ENCODE measurements around the gene UBE4B.
"Not testable (repeated sequence)": the region's sequence is repeated elsewhere in the genome, so short reads cannot be mapped to it uniquely, and the experiment has no call there.

UBE4B gene

GRCh38 chr1:10045480-10046355 lies 13.0 kb downstream of the UBE4B start:
- DNase-seq = peak; percentile 48

GRCh38 chr1:10046356-10047085 lies 13.8 kb downstream of the UBE4B start:
- DNase-seq = peak; percentile 39

GRCh38 chr1:10048601-10049000 lies 15.8 kb downstream of the UBE4B start:
- no peak for DNase-seq

- no peak for DNase-seq
These were observed 17.9 kb downstream of the UBE4B start for GRCh38 chr1:10050611-10051010.

GRCh38 chr1:10051656-10052055 lies 18.9 kb downstream of the UBE4B start:
- DNase-seq = no peak

- DNase-seq = no peak
These were observed 19.6 kb downstream of the UBE4B start for GRCh38 chr1:10052347-10052746.

GRCh38 chr1:10054465-10054864 lies 21.7 kb downstream of the UBE4B start:
- no peak for DNase-seq

- DNase-seq = no peak
These were observed 23.8 kb downstream of the UBE4B start for GRCh38 chr1:10056599-10056987.

GRCh38 chr1:10057343-10057742 lies 24.6 kb downstream of the UBE4B start:
- peak; percentile 31 for DNase-seq

GRCh38 chr1:10057796-10058195 lies 25.0 kb downstream of the UBE4B start:
- no peak for DNase-seq

GRCh38 chr1:10059342-10059718 lies 26.6 kb downstream of the UBE4B start:
- no peak for DNase-seq

- no peak for DNase-seq
These were observed 27.7 kb downstream of the UBE4B start for GRCh38 chr1:10060311-10061100.

GRCh38 chr1:10061276-10061675 lies 28.5 kb downstream of the UBE4B start:
- DNase-seq = no peak

- no peak for DNase-seq
These were observed 31.1 kb downstream of the UBE4B start for GRCh38 chr1:10063878-10064277.

GRCh38 chr1:10064416-10065343 lies 31.9 kb downstream of the UBE4B start:
- no peak for DNase-seq

GRCh38 chr1:10065344-10065685 lies 32.6 kb downstream of the UBE4B start:
- no peak for DNase-seq

GRCh38 chr1:10065760-10066159 lies 33.0 kb downstream of the UBE4B start:
- no peak for DNase-seq

- DNase-seq = peak; percentile 23
These were observed 36.0 kb downstream of the UBE4B start for GRCh38 chr1:10068605-10069294.

GRCh38 chr1:10070206-10070605 lies 37.4 kb downstream of the UBE4B start:
- peak; percentile 16 for DNase-seq

- DNase-seq = no peak
These were observed 38.9 kb downstream of the UBE4B start for GRCh38 chr1:10071640-10072039.

GRCh38 chr1:10073371-10073770 lies 40.6 kb downstream of the UBE4B start:
- DNase-seq = not testable (repeated sequence)

Measured in fibroblast of upper back skin (primary cell).